Measurements from ENCODE around the gene CGB3. TPM values are rescaled to one million over a fixed set of nuclear protein-coding genes. Genes with fewer than 3 reads are reported as not detected.

CGB3 gene
- total RNA-seq, 4 donors from 2014 or later: not detected

DNA sequence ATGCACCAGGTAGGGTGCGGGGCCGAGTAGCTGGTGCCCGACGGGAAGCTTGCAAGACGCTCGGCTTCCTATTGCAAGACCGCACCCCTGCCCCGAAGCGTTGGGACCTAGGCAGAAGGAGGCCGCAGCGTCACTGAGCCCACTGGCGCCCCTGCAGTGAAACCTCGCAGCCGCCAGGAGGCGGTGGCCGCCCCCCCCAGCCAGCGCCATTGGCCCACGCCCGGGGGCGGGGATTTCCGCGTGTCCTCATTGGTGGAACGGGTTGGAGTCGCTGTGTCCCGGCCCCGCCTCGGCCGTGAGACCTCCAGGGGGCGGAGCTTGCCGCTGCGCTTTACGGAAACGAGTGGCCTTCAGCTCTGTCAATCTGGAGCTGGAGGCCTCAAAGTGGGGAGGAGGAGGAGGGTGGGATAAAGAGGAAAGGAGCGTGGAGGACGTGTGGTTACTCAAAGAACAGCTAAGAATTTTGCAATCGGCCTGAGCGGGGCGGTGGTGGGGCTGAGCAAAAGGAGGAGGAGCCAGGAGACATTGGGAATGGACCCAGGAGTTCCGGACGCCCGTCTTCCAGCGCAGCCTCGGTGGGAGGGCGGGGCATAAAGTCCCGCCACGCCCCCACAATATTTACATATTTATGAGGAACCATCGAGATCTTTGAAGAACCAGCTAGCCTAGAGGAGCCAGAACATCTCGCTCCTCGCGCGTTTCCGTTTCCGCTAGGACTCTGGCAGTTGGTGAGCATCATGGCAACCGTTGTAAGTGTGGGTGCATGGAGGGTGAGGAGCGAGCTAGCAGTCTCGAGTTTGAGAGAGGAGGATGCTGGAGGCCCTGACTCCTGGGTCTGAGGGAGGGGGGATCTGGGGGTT is 30.7 kb downstream of the CGB3 start, which contains the start of the genes GYS1 and RUVBL2:
GYS1 (minus strand) TSS at position 135 of the 860 bp plus-strand sequence. CDS start 197 bp downstream, outside the sequence.
RUVBL2 (plus strand) TSS at position 713 of the 860 bp plus-strand sequence; CDS start at position 738, 25 bp downstream.
- TF ChIP-seq POLR2A (IDR thresholded peaks at IDR 0.05) (peak in 1 of 2 donors; percentile 79), POLR2AphosphoS5 (IDR thresholded peaks at IDR 0.05) (peak in 2 of 3 donors; percentile 65 to 79), EP300 (IDR thresholded peaks at IDR 0.05) (no peak)
- TF ChIP-seq, protein P1, sequence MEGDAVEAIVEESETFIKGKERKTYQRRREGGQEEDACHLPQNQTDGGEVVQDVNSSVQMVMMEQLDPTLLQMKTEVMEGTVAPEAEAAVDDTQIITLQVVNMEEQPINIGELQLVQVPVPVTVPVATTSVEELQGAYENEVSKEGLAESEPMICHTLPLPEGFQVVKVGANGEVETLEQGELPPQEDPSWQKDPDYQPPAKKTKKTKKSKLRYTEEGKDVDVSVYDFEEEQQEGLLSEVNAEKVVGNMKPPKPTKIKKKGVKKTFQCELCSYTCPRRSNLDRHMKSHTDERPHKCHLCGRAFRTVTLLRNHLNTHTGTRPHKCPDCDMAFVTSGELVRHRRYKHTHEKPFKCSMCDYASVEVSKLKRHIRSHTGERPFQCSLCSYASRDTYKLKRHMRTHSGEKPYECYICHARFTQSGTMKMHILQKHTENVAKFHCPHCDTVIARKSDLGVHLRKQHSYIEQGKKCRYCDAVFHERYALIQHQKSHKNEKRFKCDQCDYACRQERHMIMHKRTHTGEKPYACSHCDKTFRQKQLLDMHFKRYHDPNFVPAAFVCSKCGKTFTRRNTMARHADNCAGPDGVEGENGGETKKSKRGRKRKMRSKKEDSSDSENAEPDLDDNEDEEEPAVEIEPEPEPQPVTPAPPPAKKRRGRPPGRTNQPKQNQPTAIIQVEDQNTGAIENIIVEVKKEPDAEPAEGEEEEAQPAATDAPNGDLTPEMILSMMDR (IDR thresholded peaks at IDR 0.05): peak; percentile 99
- Histone ChIP-seq H3K4me3 (peak within 1 kb of the TSS; percentile 76), H3K27ac (peak within 1 kb of the TSS; percentile 95), H3K27me3 (no peaks in the 10 kb centered on the region), H3K4me1 (peaks cover 44% of the 10 kb centered on the region), H3K36me3 (peaks cover 8% of the 10 kb centered on the region), H3K9me3 (no peaks in the 10 kb centered on the region)
- WGBS: under 1% methylated on average over 32 of the region's 56 CpGs
- peak; percentile 99 to 100 for DNase-seq (ENCODE audit: low spot score in 2 of 2)

DNA sequence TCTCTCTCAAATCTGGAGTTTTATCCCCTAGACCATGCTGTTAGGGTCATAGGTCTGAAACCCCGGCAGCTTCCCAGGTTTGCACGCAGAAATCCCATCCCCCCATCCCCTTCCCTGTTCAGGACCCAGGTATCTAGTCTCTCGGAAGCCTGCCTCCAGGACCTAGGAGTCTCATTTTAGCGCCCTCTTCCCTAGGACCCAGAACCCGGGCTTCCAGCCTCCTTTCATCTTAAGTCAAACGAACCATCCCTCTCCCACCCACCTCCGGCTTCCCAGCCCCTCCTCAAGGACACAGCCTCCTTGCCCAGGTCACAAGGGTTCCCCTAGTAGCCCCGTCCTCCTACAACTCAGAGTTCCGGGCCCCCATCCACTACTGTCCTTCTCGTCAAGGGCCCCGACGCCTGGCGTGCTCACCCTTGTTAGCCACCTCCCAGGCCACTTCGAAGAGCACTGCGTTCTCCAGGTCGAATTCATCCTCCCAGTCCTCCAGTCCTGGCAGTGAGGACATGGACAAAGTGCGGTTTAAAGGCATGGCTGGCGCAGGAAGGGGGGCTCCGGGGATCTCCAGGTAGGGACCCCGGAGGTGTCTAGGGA is 31.5 kb downstream of the CGB3 start:
- Histone ChIP-seq H3K27me3 (no peaks in the 10 kb centered on the region), H3K4me3 (peak overlapping the region; percentile 76), H3K4me1 (peaks cover 44% of the 10 kb centered on the region), H3K9me3 (no peaks in the 10 kb centered on the region), H3K27ac (peak overlapping the region; percentile 95), H3K36me3 (peaks cover 15% of the 10 kb centered on the region)
- 1% methylated on average over 17 of the region's 20 CpGs for WGBS
- TF ChIP-seq, protein P1 (IDR thresholded peaks at IDR 0.05): no peak
- TF ChIP-seq POLR2AphosphoS5 (IDR thresholded peaks at IDR 0.05) (no peak), EP300 (IDR thresholded peaks at IDR 0.05) (no peak), POLR2A (IDR thresholded peaks at IDR 0.05) (no peak)
- peak in 1 of 2 donors; percentile 81 for DNase-seq (ENCODE audit: low spot score in 2 of 2)

DNA sequence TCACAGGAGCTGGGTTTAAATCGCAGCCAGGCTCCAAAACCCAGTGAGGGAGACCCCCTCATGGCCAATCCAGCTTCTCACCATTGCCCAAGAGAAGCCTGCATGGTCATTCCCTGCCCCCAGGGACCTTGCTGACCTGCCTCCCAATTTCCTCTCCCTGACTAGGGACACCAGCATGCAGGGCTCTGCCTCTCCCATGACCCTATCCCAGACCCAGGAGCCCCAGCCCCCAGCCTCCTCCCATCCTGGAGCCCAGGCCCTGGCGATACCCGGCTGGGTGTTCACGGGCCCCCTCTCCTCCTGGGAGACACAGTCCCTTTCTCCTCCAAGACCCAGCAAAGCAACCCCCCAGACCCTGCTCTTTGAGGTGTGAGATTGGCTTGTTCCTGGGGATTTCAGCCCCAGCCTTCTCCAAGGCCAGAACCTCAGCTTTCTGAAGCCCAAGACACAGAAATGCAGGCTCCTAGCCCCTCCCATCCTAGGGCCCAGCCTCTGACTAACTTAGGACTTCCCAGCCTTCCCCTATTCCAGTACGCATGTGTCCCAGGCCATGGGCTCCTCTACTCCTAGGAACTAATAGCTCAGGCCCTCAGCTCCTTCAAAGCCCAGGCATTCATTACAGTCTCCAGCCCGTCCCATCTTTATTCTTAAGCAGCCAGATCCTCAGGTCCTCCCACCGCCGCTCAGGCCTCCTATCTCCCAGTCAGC is 32.1 kb downstream of the CGB3 start:
- Histone ChIP-seq H3K4me1 (peaks cover 44% of the 10 kb centered on the region), H3K4me3 (peak overlapping the region; percentile 76), H3K27ac (peak overlapping the region; percentile 95), H3K9me3 (no peaks in the 10 kb centered on the region), H3K36me3 (peaks cover 21% of the 10 kb centered on the region), H3K27me3 (no peaks in the 10 kb centered on the region)
- TF ChIP-seq POLR2AphosphoS5 (IDR thresholded peaks at IDR 0.05) (no peak), EP300 (IDR thresholded peaks at IDR 0.05) (no peak), POLR2A (IDR thresholded peaks at IDR 0.05) (no peak)
- TF ChIP-seq, protein P1 (IDR thresholded peaks at IDR 0.05): no peak
- DNase-seq (ENCODE audit: low spot score in 2 of 2): no peak
- WGBS: 8% methylated on average over 8 of the region's 8 CpGs

DNA sequence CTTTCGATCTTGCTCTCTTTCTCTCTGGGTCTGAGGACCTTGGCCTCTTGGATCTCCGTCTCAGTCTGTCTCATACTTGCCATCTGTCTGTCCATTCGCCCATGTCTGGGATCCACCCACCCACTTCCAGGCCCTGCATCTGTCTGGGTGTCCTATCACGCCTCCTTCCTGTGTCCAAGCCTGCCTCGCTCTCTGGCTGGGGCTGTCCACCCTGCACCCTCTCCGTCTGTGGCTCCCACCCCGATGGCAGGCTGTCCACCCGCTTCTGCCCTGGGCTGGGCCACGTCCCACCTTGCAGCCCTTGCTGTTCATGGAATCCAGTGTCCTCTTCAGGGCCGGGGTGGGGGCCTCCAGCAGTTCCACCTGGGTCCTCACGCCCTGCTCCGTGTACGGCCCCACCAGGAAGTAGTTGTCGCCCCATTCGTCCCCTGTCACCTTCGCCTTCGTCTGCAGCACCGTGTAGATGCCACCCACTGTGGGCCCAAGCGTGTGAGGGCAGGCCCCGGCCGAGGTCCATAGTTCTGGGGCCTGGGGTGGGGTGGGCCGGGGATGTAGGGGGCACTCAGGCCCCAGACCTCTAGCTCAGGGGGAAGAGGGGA is 33.0 kb downstream of the CGB3 start:
- H3K4me1 ChIP-seq: peaks cover 44% of the 10 kb centered on the region
- H3K27ac ChIP-seq: peak overlapping the region; percentile 95
- H3K4me3 ChIP-seq: peak overlapping the region; percentile 76
- H3K36me3 ChIP-seq: peaks cover 25% of the 10 kb centered on the region
- no peaks in the 10 kb centered on the region for H3K27me3 ChIP-seq
- 83% methylated on average over 20 of the region's 22 CpGs for WGBS
- no peak for TF ChIP-seq POLR2A (IDR thresholded peaks at IDR 0.05)
- no peak for TF ChIP-seq POLR2AphosphoS5 (IDR thresholded peaks at IDR 0.05)
- TF ChIP-seq EP300 (IDR thresholded peaks at IDR 0.05): no peak
- TF ChIP-seq, protein P1 (IDR thresholded peaks at IDR 0.05): no peak
- DNase-seq (ENCODE audit: low spot score in 2 of 2): no peak
- no peaks in the 10 kb centered on the region for H3K9me3 ChIP-seq

All from suprapubic skin (tissue), 4 donors.